GM10266 (cell line): ENCODE data around the gene RAD21L1.
"Not testable (repeated sequence)": the region's sequence is repeated elsewhere in the genome, so short reads cannot be mapped to it uniquely, and the experiment has no call there.

Source experiments
- DNase-seq: peaks from one replicate; pipeline ENCODE4 v3.0.0; 2012; ENCODE audit errors: extremely low spot score
- CTCF ChIP-seq: IDR thresholded peaks from 2 replicates; pipeline ENCODE4 v1.5.1; 2012; ENCODE audit warnings: mild to moderate bottlenecking, low read depth; ENCODE audit not compliant: control insufficient read depth, insufficient read depth; ENCODE audit errors: missing control alignments

The RAD21L1 gene

DNA sequence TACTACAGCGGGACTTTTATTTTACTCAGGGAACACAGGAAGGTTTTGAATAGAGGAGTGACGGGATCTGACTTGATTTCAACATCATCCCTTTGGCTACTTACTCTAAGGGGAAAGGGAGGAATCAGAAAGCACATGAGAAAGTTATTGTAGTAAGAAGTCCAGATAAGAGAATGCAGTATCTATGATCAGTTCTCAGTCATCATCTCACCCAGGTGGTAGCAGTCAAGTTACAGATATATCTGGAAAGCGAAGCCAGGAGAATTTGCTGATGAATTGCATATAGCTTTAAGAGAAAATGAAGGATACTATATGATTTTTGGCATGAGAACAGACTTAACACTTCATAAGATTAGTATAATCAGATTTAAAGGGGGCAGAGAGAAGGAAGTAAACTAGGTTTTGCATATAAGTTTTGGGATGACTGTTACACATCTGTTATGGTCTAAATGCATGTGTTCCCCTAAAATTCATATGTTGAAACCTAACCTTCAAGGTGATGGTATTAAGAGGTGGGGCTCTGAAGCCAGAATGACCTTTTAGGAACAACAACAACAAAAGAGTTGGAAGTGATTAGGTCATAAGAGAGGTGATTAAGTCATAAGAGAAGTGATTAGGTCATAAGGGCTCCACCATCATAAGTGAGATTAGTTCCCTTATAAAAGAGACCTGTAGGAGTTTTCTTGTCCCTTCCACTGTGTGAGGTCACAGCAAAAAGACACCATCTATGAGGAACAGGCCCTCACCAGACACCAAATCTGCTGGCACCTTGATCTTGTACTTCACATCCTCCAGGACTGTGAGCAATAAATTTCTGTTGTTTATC, 6.7 kb downstream of the RAD21L1 start:
- TF ChIP-seq CTCF, result no peak
- no peak for DNase-seq

GRCh38 chr20:1240549-1240948, 14.7 kb downstream of the RAD21L1 start:
- DNase-seq, result no peak
- no peak for TF ChIP-seq CTCF

DNA sequence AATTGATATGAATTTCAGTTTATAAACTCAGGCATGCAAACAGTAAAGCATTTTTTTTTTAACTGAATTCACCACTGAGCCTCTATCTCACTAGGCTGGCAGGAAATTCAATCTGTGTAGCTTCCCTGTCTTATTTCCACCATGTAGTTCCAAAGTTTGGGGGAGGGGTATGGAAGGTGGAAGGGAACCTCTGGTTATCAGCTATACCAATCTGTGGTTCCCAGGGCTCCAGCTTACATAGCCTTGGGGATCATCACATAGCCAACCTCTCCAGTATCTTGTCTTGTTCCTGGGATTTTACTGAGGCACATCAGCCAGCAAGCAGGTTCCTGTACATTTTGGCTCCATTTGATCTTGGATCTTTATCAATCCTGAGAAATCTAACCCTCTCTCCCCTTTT, 15.6 kb downstream of the RAD21L1 start:
- no peak for DNase-seq
- no peak for TF ChIP-seq CTCF

DNA sequence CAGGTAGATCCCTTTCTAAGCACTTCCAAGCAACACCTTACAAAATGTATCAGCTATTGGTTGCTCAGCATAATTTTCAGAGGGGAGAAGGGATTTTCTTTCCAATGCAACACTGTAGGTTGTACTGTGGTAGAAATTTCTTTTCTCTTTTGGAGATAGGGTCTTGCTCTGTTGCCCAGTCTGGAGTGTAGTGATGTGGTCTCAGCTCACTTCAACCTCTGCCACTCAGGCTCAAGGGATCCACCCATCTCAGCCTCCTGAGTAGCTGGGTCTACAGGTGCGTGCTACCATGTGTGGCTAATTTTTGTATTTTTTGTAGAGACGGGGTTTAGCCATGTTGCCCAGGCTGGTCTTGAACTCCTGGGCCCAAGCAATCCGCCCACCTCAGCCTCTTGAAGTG, 16.3 kb downstream of the RAD21L1 start:
- DNase-seq, result no peak
- no peak for TF ChIP-seq CTCF

- no peak for DNase-seq
- no peak for TF ChIP-seq CTCF
Observed at GRCh38 chr20:1242530-1242929, 16.7 kb downstream of the RAD21L1 start.

- TF ChIP-seq CTCF, result no peak
- no peak for DNase-seq
Observed at GRCh38 chr20:1245578-1245977, 19.7 kb downstream of the RAD21L1 start.

DNA sequence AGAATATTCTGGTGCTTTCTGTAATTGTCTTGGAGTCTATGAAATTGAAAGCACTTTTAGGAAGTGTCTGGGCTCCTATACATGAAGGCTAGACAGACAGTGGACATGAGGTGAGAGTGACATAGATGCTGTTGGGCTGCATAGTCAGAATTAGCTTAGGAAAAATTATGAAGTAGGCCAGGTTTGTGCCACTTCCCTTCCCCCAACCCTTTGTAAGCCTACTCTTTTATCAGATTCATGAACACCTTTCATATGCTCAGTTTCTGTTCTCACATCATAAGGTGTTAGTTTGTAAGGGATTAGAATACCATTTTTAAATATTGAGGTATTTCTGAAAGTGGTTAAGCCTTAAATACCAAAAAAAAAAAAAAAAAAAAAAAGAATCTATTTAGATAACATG, 21.8 kb downstream of the RAD21L1 start:
- no peak for TF ChIP-seq CTCF
- DNase-seq, result no peak

- DNase-seq, result not testable (repeated sequence)
Observed at GRCh38 chr20:1250282-1250681, 24.4 kb downstream of the RAD21L1 start.
